OCI-LY7 (cell line): ENCODE measurements around the gene OR4F6.

Source experiments
- CTCF ChIP-seq: fragments of 200-600 bp; sonication (generic); conservative IDR thresholded peaks from 2 replicates; pipeline ENCODE4 v1.5.1; 2014; ENCODE audit warnings: mild to moderate bottlenecking, antibody characterized with exemption, low read length, moderate library complexity, mixed read lengths
- EZH2phosphoT487 ChIP-seq: fragments of 200-600 bp; sonication (generic); IDR thresholded peaks from 2 replicates; pipeline ENCODE4 v1.6.1; 2018; ENCODE audit warnings: low read depth, borderline replicate concordance, mild to moderate bottlenecking, mixed run types, antibody characterized with exemption, low read length, moderate library complexity, mixed read lengths

- no peak for TF ChIP-seq EZH2phosphoT487
- TF ChIP-seq CTCF, result no peak
These were observed 7.1 kb downstream of the OR4F6 start for GRCh38 chr15:101810456-101810855.
